ENCODE data around the gene ZFHX3. TPM values are rescaled to one million over a fixed set of nuclear protein-coding genes. Genes with fewer than 3 reads are reported as not detected.

ZFHX3 gene
- total RNA-seq, 1 experiment from 2014 or later = 1.5 TPM

- no peak overlapping the region for H2AK5ac ChIP-seq (ENCODE audit: insufficient read length, low read length)
- H3K79me2 ChIP-seq (ENCODE audit: insufficient read depth, low read length) = no peaks in the 10 kb centered on the region
- H2BK20ac ChIP-seq (ENCODE audit: low read depth, low read length, poor library complexity, severe bottlenecking) = no peak overlapping the region
- H2BK5ac ChIP-seq (ENCODE audit: insufficient read length, low read length) = no peak overlapping the region
- H3K14ac ChIP-seq (ENCODE audit: insufficient read depth, low read length) = peak overlapping the region; percentile 43; the same call in 1 of the 2 replicates
- no CpG with 5 or more reads among the region's 4 CpGs for WGBS (ENCODE audit: extremely low coverage, insufficient read length, low lambda C conversion rate)
- no peak overlapping the region for H2BK120ac ChIP-seq (ENCODE audit: low read depth, low read length, poor library complexity, severe bottlenecking)
- H4K5ac ChIP-seq (ENCODE audit: insufficient read length, low read depth, low read length) = no peak overlapping the region
- no peak overlapping the region for H4K91ac ChIP-seq (ENCODE audit: insufficient read length, low read depth, low read length)
- H2AFZ ChIP-seq (ENCODE audit: low read length) = no peak overlapping the region
- H2BK12ac ChIP-seq (ENCODE audit: insufficient read length, low read depth, low read length) = no peak overlapping the region
- H3K27ac Mint-ChIP-seq = no peak overlapping the region
- H3K27ac ChIP-seq (ENCODE audit: insufficient read length, low read depth, low read length) = no peak overlapping the region
- H3K9me3 Mint-ChIP-seq = peaks cover 0 to 14% of the 10 kb centered on the region in 2 experiments; a peak in 2 of 5 replicates
- no peak overlapping the region for H3K4me3 Mint-ChIP-seq
- no peaks in the 10 kb centered on the region for H3K79me1 ChIP-seq (ENCODE audit: insufficient read depth, low read depth, low read length, poor library complexity, severe bottlenecking)
- H3K9ac ChIP-seq (ENCODE audit: extremely low read depth, insufficient read length, low read length) = no peak overlapping the region
- no peak overlapping the region for H3K4me2 ChIP-seq (ENCODE audit: insufficient read depth, insufficient read length, low read length)
- peaks cover 95% of the 10 kb centered on the region for H3K27me3 Mint-ChIP-seq (ENCODE audit: low read depth)
- no peak overlapping the region for H2BK15ac ChIP-seq (ENCODE audit: low read depth, low read length)
- TF ChIP-seq, protein P1, sequence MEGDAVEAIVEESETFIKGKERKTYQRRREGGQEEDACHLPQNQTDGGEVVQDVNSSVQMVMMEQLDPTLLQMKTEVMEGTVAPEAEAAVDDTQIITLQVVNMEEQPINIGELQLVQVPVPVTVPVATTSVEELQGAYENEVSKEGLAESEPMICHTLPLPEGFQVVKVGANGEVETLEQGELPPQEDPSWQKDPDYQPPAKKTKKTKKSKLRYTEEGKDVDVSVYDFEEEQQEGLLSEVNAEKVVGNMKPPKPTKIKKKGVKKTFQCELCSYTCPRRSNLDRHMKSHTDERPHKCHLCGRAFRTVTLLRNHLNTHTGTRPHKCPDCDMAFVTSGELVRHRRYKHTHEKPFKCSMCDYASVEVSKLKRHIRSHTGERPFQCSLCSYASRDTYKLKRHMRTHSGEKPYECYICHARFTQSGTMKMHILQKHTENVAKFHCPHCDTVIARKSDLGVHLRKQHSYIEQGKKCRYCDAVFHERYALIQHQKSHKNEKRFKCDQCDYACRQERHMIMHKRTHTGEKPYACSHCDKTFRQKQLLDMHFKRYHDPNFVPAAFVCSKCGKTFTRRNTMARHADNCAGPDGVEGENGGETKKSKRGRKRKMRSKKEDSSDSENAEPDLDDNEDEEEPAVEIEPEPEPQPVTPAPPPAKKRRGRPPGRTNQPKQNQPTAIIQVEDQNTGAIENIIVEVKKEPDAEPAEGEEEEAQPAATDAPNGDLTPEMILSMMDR (conservative IDR thresholded peaks at IDR 0.05) = no peak
- no peak overlapping the region for H4K8ac ChIP-seq (replicated peaks; ENCODE audit: insufficient read length, low read depth, low read length)
- DNase-seq = no peak
- peaks cover 79 to 89% of the 10 kb centered on the region in 2 experiments for H3K4me1 Mint-ChIP-seq
- H3K4me1 ChIP-seq (ENCODE audit: insufficient read depth, low read length) = peaks cover 20% of the 10 kb centered on the region; the same call in 1 of the 2 replicates
- H3K23ac ChIP-seq (ENCODE audit: insufficient read length, low read depth, low read length) = no peak overlapping the region
- peaks cover 72% of the 10 kb centered on the region for H3K27me3 ChIP-seq (ENCODE audit: insufficient read depth, low read length)
- H3T11ph ChIP-seq (ENCODE audit: low read length) = no peak overlapping the region
- H3K36me3 Mint-ChIP-seq (ENCODE audit: insufficient read depth in 1 of 3, low read depth in 3 of 3) = no peaks in the 10 kb centered on the region; a peak in 2 of 7 replicates
- H3K56ac ChIP-seq (ENCODE audit: insufficient read length, low read depth, low read length) = no peak overlapping the region
- H3K9me3 ChIP-seq (ENCODE audit: control insufficient read depth, low read depth, low read length) = no peaks in the 10 kb centered on the region
- H4K20me1 ChIP-seq (ENCODE audit: control insufficient read depth, insufficient read depth, insufficient read length) = peaks cover 2% of the 10 kb centered on the region
- peaks cover 2% of the 10 kb centered on the region for H3K23me2 ChIP-seq (ENCODE audit: insufficient read length, low read depth, low read length, poor library complexity, severe bottlenecking)
- H3K18ac ChIP-seq (ENCODE audit: insufficient read length, low read depth, low read length) = no peak overlapping the region
- no peak overlapping the region for H3K4ac ChIP-seq (ENCODE audit: low read depth, low read length)
These were observed 5.1 kb downstream of the ZFHX3 start for GRCh38 chr16:73042807-73043206.

Data from H9 (cell line).